NCI-H2196 treated with DMSO at 0.1 percent for 48 hours (cell line): Measurements from ENCODE around the gene UQCRFS1.

ENCODE experiments used
- DNase-seq: peaks from one replicate; lab custom pipeline; 2025; ENCODE audit not compliant: unreplicated experiment; lab: John Stamatoyannopoulos, UW

UQCRFS1 gene

GRCh38 chr19:29170554-29170953 is 42.4 kb downstream of the UQCRFS1 start:
- DNase-seq = no peak

- no peak for DNase-seq
These were observed 50.3 kb downstream of the UQCRFS1 start for GRCh38 chr19:29162694-29163093.

GRCh38 chr19:29155683-29156082 is 57.3 kb downstream of the UQCRFS1 start:
- no peak for DNase-seq
